GM21619 (cell line): Measurements from ENCODE around the gene WAS.
A peak's percentile ranks its signal among the peaks of the same experiment; 100 is the strongest.

ENCODE experiments used
- ATAC-seq: cut with Tn5 transposase; IDR thresholded peaks from one replicate; pipeline ENCODE4 v1.9.1; 2021; ENCODE audit not compliant: unreplicated experiment

The WAS gene

DNA sequence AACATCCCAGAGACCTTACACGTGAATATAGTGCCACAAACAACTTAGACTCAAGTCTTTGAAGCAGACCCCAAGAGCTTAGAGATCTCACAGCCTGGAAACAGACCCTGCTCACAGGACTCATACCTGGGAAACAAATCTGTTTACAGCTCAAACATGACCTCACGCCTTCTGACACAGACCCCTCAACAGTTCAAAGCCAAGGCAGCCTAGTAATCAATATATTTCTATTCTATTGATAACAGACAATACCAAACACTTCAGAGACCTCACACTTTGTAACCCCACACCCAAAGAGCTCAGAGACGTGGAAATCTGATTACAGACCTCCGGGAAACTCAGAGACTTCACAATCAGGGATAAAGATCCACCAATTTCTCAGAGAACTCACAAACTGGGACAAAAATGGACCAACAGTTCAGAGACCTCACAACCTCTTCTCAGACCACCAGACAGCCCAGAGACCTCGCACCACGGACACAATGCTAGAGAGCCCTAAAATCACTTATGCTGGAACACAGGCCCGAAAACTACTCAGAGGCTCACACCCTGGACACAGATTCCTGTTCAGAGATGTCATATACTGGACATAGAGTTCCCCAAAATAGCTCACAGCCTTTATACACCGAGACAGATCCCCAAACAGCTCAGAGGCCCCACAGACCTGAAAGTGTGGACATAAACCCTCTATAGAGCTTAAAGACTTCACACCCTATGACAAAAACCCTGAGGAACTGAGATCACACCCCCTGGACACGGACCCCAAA, 27.7 kb downstream of the WAS start:
- ATAC-seq, result no peak

DNA sequence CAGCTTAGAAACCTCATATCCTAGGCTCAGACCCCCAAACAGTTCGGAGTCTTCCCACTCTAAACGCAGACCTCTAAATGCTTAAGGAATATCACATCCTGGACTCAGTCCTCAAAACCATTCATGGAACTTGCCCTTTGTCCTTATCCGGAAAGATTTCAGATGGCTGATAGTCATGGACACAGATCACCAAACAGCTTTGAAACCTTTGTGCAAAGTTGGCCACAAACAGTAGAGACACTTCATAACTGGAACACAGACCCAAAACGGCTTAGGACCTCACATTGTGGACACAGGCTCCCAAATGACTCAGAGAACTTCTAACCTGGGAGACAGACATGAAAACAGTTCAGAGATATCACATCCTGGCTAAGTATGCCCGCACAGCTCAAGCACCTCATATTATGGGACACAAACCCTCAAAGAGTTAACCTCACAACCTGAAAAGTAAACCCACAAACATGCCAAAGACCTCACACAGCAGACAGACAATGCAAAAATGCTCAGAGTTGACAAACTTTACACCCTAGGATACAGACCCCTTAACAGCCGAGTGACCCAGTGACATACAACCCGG, 28.4 kb downstream of the WAS start:
- no peak for ATAC-seq

- no peak for ATAC-seq
These were observed 30.2 kb downstream of the WAS start for GRCh38 chrX:48713847-48714246.

DNA sequence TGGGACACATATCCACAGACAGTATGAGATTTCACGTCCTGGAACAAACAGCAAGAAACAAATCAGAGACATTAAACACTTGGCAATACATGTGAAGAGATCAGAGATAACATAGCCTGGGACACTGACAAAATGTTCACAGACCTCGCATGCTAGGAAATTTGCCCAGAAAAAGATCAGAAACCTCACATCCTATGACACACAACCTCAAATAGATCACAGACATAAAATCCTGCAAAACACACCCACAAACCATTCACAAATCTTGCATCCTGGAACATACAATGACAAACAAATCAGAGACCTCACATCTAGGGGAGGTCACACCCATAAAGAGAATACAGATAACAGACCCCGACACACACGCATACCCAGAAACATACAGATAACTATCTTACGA, 31.0 kb downstream of the WAS start:
- ATAC-seq, result no peak

DNA sequence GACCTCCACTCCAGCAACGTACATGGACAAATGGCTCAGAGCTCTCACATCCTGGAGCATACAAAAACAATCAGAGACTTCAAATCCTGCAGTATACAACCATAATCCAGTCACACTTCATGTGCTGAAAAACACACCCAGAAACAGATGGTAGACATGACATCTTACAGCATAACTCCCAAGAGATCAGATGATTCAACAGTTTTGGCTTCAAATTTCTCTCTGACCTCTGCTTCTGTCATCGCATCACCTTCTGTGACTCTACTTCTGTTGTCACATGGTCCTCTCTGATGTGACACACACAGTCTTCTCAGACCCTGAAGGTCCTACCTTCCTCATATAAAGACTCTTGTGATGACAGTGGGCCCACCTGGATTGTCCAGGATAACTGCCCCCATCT, 31.5 kb downstream of the WAS start:
- ATAC-seq, result no peak

- ATAC-seq, result no peak
These were observed 32.4 kb downstream of the WAS start for GRCh38 chrX:48715876-48716502.

DNA sequence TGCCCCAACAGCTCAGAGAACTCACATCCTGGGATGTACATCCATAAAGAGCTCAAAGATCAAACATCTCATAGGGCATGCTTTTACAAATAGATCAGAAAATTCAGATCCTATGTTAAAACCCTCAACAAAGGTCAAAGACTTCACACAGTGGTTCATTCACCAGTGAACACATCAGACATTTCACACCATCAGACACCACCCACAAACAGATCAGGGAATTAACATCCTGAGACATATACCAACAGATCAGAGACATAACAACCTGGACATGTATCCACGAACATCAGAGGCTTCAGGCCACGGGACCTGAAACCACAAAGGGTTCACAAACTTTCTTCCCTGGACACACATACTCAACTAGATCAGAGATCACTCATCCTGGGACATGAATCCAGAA, 36.4 kb downstream of the WAS start:
- ATAC-seq, result no peak

GRCh38 chrX:48720577-48721250, 37.1 kb downstream of the WAS start:
- no peak for ATAC-seq

GRCh38 chrX:48721916-48722315, 38.3 kb downstream of the WAS start:
- ATAC-seq, result no peak

- ATAC-seq, result no peak
These were observed 43.0 kb downstream of the WAS start for GRCh38 chrX:48726596-48726995.

DNA sequence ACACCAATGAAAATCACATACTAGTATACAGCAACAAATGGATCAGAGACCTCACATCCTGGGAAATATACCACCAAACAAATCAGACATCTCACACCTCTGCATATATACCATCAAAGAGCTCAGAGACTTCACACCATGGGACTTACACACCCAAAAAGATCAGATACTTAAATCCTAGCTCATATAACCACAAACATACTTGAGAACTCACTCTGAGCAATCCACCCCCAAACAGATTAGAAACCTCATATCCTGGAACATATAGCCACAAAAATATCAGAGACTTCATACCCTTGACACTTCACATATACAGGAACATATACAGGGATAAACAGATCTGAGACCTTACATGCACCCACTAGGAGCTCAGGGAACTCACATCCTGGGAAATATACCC, 45.1 kb downstream of the WAS start:
- ATAC-seq, result no peak

DNA sequence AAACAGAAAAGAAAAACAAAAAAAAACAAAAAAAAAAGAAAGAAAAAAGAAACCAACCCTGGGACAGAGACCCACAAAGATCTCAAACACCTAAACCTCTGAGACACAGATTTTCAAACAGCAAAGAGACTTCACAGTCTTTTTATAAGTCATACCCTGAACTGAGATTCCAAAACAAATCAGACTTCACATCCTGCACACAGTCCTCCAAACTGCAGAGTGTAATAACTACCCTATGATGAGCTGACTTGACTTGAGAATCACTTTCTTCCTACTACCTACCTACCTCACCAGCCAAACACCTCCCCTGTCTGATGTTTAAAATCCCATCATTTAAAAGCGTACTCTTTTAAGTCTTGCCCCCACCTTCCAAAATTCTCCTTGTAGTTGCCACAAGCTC, 52.7 kb downstream of the WAS start:
- ATAC-seq, result no peak

- ATAC-seq, result no peak
These were observed 53.2 kb downstream of the WAS start for GRCh38 chrX:48736878-48737212.

GRCh38 chrX:48737213-48737938, 53.8 kb downstream of the WAS start:
- peak; percentile 98 for ATAC-seq

DNA sequence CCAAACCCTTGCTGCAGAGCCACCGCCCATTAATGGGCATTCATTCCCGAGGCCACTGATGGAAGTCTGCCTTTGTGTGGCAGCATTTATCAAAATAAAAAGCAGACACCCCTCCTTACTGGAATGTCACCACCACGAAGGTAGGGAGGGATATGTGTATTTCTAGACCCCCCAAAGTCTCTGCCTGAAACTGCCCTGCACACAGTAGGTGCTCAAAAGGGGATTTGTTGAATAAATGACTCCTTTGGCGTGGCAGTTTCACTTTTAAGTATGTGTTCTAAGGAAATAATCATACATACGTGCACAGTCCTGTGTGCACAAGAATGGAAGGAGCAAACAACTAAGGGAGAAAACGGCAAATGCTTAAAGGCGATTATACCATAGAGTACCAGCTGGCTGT, 54.3 kb downstream of the WAS start:
- no peak for ATAC-seq
